HepG2 (cell line): ENCODE data around the gene LRRIQ4. TPM values are rescaled to one million over a fixed set of nuclear protein-coding genes. Genes with fewer than 3 reads are reported as not detected.

ENCODE experiments used
- CHD4 ChIP-seq: fragments of 200-600 bp; sonication (generic); IDR thresholded peaks from 2 replicates; pipeline ENCODE4 v1.7.0; 2017; ENCODE audit warnings: mild to moderate bottlenecking, low read length, borderline replicate concordance
- JDP2 ChIP-seq: sonication (generic); formaldehyde crosslinking; IDR thresholded peaks from 2 replicates; pipeline ENCODE4 v1.8.1; 2022; ENCODE audit warnings: missing genetic modification reagents, borderline replicate concordance
- KAT8 ChIP-seq: IDR thresholded peaks from 2 replicates; pipeline ENCODE4 v1.6.1; 2016; ENCODE audit warnings: missing genetic modification reagents, missing compliant biosample characterization
- MEIS2 ChIP-seq: sonication (generic); formaldehyde crosslinking; IDR thresholded peaks from 2 replicates; pipeline ENCODE4 v1.9.0; 2021; ENCODE audit warnings: mild to moderate bottlenecking, missing genetic modification reagents
- ONECUT2 ChIP-seq: sonication (generic); formaldehyde crosslinking; IDR thresholded peaks from 2 replicates; pipeline ENCODE4 v1.4.0; 2020; ENCODE audit warnings: missing genetic modification reagents
- SALL1 ChIP-seq: sonication (generic); formaldehyde crosslinking; IDR thresholded peaks from 2 replicates; pipeline ENCODE4 v1.8.0; 2022; ENCODE audit warnings: mild to moderate bottlenecking, missing genetic modification reagents
- TARDBP ChIP-seq: sonication (generic); formaldehyde crosslinking; IDR thresholded peaks from 2 replicates; pipeline ENCODE4 v1.8.0; 2022; ENCODE audit warnings: mild to moderate bottlenecking, missing genetic modification reagents
- ZBTB1 ChIP-seq: sonication (generic); formaldehyde crosslinking; IDR thresholded peaks from 2 replicates; pipeline ENCODE4 v1.4.0; 2020; ENCODE audit warnings: missing genetic modification reagents, borderline replicate concordance
- ZNF10 ChIP-seq: sonication (generic); formaldehyde crosslinking; IDR thresholded peaks from 2 replicates; pipeline ENCODE4 v1.4.0; 2020; ENCODE audit warnings: mild to moderate bottlenecking, low read depth, missing genetic modification reagents, borderline replicate concordance
- ZNF138 ChIP-seq: sonication (generic); formaldehyde crosslinking; IDR thresholded peaks from 2 replicates; pipeline ENCODE4 v1.5.0; 2020; ENCODE audit warnings: mild to moderate bottlenecking, low read depth, missing genetic modification reagents
- ZNF230 ChIP-seq: sonication (generic); formaldehyde crosslinking; IDR thresholded peaks from 2 replicates; pipeline ENCODE4 v1.4.0; 2020; ENCODE audit warnings: mild to moderate bottlenecking, missing genetic modification reagents
- ZNF510 ChIP-seq: sonication (generic); formaldehyde crosslinking; IDR thresholded peaks from 2 replicates; pipeline ENCODE4 v1.4.0; 2020; ENCODE audit warnings: low read depth, mild to moderate bottlenecking, missing genetic modification reagents
- ZNF530 ChIP-seq: sonication (generic); formaldehyde crosslinking; IDR thresholded peaks from 2 replicates; pipeline ENCODE4 v1.5.0; 2020; ENCODE audit warnings: low read depth, mild to moderate bottlenecking, missing genetic modification reagents
- ZNF792 ChIP-seq: IDR thresholded peaks from 2 replicates; pipeline ENCODE4 v1.6.1; 2016
- polyA plus RNA-seq, 8 experiments: library from polyadenylated mRNA; depleted of rRNA in 3 of 8; stranded (reverse) in 7 of 8; unstranded in 1 of 8; fragments of >200 nt; fragmentation: Illumina TruSeq in 4 of 8; extraction: Trizol in 4 of 8; gene quantifications; 2 replicates each; pipeline versions ENCODE4 v1.2.1 to v1.2.3, GENCODE V29; 2011 to 2016; ENCODE audit warnings: low read depth in 4 of 8, missing spikeins in 1 of 8, mixed read lengths in 1 of 8; ENCODE audit not compliant: insufficient read depth in 1 of 8
- total RNA-seq, 5 experiments: library from RNA; depleted of rRNA; stranded (reverse); fragments of >200 nt; fragmentation: Illumina TruSeq; extraction: Trizol; gene quantifications; 2 replicates each; pipeline ENCODE4 v1.2.3, GENCODE V29; 2016; ENCODE audit warnings: low read depth in 1 of 5
- TF ChIP-seq, protein P1 (sequence below): sonication (generic); formaldehyde crosslinking; IDR thresholded peaks from 2 replicates; pipeline ENCODE4 v1.8.0; 2022; ENCODE audit warnings: missing genetic modification reagents, mild to moderate bottlenecking, borderline replicate concordance
- TF ChIP-seq, protein P2 (sequence below): sonication (generic); formaldehyde crosslinking; IDR thresholded peaks from 2 replicates; pipeline ENCODE4 v1.4.0; 2020; ENCODE audit warnings: missing genetic modification reagents, borderline replicate concordance
- TF ChIP-seq, protein P3 (sequence below): sonication (generic); formaldehyde crosslinking; IDR thresholded peaks from 2 replicates; pipeline ENCODE4 v1.8.0; 2022; ENCODE audit warnings: missing genetic modification reagents, low read depth, mild to moderate bottlenecking, borderline replicate concordance
- TF ChIP-seq, protein P4 (sequence below): fragments of 450-650 bp; IDR thresholded peaks from 2 replicates; pipeline ENCODE4 v1.6.1; 2017; ENCODE audit warnings: mild to moderate bottlenecking
- TF ChIP-seq, protein P5 (sequence below): sonication (generic); formaldehyde crosslinking; IDR thresholded peaks from 2 replicates; pipeline ENCODE4 v1.8.0; 2022; ENCODE audit warnings: low read depth, missing genetic modification reagents

The LRRIQ4 gene
- total and polyA plus RNA-seq, 2 of the 13 experiments (the other 11 are each of a cell fraction or from before 2014, with no cell fraction given) = not detected

DNA sequence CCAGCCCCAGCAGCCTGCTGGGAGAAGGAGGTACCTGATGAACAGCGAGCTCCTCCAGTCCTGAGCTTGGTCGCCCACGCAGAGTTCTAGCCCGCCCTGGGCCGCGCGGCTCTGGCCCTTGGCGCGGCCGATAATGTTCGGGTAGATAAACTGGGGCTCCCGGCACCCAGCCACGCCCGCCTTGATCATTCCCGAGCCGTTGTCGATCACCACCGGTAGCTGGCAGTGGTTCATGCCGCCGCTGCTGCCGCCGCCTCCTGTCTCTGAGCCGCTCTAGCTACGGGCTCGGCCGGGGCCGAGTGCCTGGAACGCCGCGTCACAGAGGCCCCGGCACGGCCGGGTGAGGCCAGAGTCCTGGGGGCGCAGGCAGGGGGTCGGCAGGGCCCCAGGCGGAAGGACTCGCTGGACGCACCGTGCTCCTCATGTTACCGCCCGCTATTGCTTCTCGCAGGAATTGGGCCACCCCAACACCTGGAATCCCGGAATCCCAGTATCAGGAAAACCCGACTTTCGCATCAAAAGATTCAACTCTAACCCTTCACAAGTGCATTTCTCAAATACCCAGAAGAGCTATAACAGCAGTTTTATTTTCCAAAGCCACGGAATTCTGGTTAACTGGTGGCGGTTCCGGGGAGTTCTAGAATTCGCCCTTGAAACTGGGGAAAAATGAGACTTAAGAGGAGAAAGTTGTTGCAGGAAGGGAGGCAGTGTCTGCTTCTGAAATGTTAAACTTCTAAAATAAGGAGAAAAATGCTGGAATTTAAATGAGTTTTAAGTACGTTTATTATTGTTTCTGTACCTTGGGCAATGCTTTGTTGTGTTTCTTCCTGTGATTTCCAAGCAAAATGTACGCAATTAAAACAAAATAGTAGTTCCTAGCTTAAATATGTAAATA lies 43.1 kb upstream of the LRRIQ4 start, which contains the start of gene ACTRT3 (continued):
- TF ChIP-seq SALL1 (CRISPR knock-in tag) (peak; percentile 88), ZNF792 (no peak), ZNF138 (CRISPR knock-in tag) (no peak), ONECUT2 (CRISPR knock-in tag) (no peak), CHD4 (no peak), ZNF10 (CRISPR knock-in tag) (no peak), ZBTB1 (CRISPR knock-in tag) (no peak), ZNF230 (CRISPR knock-in tag) (0 out of 2 replicates have a peak, but pooled peaks have one; percentile 34), JDP2 (CRISPR knock-in tag) (no peak), ZNF530 (CRISPR knock-in tag) (no peak), TARDBP (CRISPR knock-in tag) (peak; percentile 34; the same call in 1 of the 2 replicates), MEIS2 (CRISPR knock-in tag) (0 out of 2 replicates have a peak, but pooled peaks have one; percentile 15), KAT8 (CRISPR knock-in tag) (peak; percentile 57; the same call in 1 of the 2 replicates), ZNF510 (no peak)
- TF ChIP-seq, protein P1, sequence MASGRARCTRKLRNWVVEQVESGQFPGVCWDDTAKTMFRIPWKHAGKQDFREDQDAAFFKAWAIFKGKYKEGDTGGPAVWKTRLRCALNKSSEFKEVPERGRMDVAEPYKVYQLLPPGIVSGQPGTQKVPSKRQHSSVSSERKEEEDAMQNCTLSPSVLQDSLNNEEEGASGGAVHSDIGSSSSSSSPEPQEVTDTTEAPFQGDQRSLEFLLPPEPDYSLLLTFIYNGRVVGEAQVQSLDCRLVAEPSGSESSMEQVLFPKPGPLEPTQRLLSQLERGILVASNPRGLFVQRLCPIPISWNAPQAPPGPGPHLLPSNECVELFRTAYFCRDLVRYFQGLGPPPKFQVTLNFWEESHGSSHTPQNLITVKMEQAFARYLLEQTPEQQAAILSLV (CRISPR knock-in tag) = no peak
- TF ChIP-seq, protein P2, sequence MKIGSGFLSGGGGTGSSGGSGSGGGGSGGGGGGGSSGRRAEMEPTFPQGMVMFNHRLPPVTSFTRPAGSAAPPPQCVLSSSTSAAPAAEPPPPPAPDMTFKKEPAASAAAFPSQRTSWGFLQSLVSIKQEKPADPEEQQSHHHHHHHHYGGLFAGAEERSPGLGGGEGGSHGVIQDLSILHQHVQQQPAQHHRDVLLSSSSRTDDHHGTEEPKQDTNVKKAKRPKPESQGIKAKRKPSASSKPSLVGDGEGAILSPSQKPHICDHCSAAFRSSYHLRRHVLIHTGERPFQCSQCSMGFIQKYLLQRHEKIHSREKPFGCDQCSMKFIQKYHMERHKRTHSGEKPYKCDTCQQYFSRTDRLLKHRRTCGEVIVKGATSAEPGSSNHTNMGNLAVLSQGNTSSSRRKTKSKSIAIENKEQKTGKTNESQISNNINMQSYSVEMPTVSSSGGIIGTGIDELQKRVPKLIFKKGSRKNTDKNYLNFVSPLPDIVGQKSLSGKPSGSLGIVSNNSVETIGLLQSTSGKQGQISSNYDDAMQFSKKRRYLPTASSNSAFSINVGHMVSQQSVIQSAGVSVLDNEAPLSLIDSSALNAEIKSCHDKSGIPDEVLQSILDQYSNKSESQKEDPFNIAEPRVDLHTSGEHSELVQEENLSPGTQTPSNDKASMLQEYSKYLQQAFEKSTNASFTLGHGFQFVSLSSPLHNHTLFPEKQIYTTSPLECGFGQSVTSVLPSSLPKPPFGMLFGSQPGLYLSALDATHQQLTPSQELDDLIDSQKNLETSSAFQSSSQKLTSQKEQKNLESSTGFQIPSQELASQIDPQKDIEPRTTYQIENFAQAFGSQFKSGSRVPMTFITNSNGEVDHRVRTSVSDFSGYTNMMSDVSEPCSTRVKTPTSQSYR (CRISPR knock-in tag) = peak; percentile 7; the same call in 1 of the 2 replicates
- TF ChIP-seq, protein P3, sequence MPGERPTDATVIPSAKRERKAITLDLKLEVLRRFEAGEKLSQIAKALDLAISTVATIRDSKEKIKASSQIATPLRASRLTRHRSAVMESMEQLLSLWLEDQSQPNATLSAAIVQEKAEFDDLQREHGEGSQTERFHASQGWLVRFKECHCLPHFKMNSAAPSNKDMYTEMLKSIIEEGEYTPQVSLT (CRISPR knock-in tag) = no peak
- TF ChIP-seq, protein P4, sequence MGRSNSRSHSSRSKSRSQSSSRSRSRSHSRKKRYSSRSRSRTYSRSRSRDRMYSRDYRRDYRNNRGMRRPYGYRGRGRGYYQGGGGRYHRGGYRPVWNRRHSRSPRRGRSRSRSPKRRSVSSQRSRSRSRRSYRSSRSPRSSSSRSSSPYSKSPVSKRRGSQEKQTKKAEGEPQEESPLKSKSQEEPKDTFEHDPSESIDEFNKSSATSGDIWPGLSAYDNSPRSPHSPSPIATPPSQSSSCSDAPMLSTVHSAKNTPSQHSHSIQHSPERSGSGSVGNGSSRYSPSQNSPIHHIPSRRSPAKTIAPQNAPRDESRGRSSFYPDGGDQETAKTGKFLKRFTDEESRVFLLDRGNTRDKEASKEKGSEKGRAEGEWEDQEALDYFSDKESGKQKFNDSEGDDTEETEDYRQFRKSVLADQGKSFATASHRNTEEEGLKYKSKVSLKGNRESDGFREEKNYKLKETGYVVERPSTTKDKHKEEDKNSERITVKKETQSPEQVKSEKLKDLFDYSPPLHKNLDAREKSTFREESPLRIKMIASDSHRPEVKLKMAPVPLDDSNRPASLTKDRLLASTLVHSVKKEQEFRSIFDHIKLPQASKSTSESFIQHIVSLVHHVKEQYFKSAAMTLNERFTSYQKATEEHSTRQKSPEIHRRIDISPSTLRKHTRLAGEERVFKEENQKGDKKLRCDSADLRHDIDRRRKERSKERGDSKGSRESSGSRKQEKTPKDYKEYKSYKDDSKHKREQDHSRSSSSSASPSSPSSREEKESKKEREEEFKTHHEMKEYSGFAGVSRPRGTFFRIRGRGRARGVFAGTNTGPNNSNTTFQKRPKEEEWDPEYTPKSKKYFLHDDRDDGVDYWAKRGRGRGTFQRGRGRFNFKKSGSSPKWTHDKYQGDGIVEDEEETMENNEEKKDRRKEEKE = no peak
- TF ChIP-seq, protein P5, sequence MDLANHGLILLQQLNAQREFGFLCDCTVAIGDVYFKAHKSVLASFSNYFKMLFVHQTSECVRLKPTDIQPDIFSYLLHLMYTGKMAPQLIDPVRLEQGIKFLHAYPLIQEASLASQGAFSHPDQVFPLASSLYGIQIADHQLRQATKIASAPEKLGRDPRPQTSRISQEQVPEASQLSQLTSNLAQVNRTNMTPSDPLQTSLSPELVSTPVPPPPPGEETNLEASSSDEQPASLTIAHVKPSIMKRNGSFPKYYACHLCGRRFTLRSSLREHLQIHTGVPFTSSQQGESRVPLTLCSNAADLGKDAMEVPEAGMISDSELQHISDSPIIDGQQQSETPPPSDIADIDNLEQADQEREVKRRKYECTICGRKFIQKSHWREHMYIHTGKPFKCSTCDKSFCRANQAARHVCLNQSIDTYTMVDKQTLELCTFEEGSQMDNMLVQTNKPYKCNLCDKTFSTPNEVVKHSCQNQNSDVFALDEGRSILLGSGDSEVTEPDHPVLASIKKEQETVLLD = no peak
